Psoas muscle (tissue), 8 donors: Measurements from ENCODE around the gene PPP2R1A. TPM values are rescaled to one million over a fixed set of nuclear protein-coding genes. Genes with fewer than 3 reads are reported as not detected.
A peak's percentile ranks its signal among the peaks of the same experiment; 100 is the strongest.

Experiments used
- ATAC-seq, 4 donors: fragments of 200-7000 bp; cut with Tn5 transposase; one replicate each; pipeline ENCODE4 v1.9.1; 2020; ENCODE audit warnings: moderate library complexity in 3 of 4, mild to moderate bottlenecking in 2 of 4
- DNase-seq, 2 donors: peaks; one replicate each; pipeline ENCODE4 v3.0.0-alpha.2; 2020
- H3K27ac ChIP-seq: fragments of 200-600 bp; one replicate; pipeline ENCODE4 v1.8.0; 2022
- H3K27me3 ChIP-seq, 3 donors: fragments of 200-600 bp in 1 of 3; one replicate each; pipeline versions ENCODE4 v1.6.1 to v1.8.0; 2013 to 2022; ENCODE audit warnings: low read length in 2 of 3, mild to moderate bottlenecking in 2 of 3, moderate library complexity in 1 of 3; ENCODE audit not compliant: insufficient read depth in 3 of 3
- H3K36me3 ChIP-seq, 2 donors: fragments of 200-600 bp in 1 of 2; one replicate each; pipeline versions ENCODE4 v1.6.1 to v1.8.0; 2013 to 2022; ENCODE audit warnings: low read depth in 1 of 2, mild to moderate bottlenecking in 1 of 2, moderate library complexity in 1 of 2; ENCODE audit not compliant: insufficient read depth in 1 of 2
- H3K4me1 ChIP-seq: fragments of 200-600 bp; one replicate; pipeline ENCODE4 v1.8.0; 2022
- H3K4me3 ChIP-seq: fragments of 200-600 bp; one replicate; pipeline ENCODE4 v1.8.0; 2022; ENCODE audit warnings: mild to moderate bottlenecking
- H3K9me3 ChIP-seq: fragments of 200-600 bp; one replicate; pipeline ENCODE4 v1.8.0; 2022
- WGBS, 3 donors: extraction: QIAGEN DNeasy Blood & Tissue Kit; methylation state at CpG; one replicate each; pipeline versions ENCODE4 v1.1.6 to v1.1.7; 2013; 5-methylcytosine and 5-hydroxymethylcytosine counted together
- intact Hi-C, 2 donors: fragments of 100-400 bp; cut with DNase I; formaldehyde crosslinking; loops; one replicate each; pipeline versions ENCODE4 v1.11.0 to v1.14.2; 2022
- polyA plus RNA-seq, 3 donors: library from polyadenylated mRNA; stranded (reverse); fragments of 200-250 nt; gene quantifications; one replicate each; pipeline ENCODE4 v1.2.3, GENCODE V29; 2013
- total RNA-seq, 4 donors: library from RNA; stranded (reverse); fragmentation: NEBNext Ultra II Directional in 2 of 4; extraction: Animal tissue kit (Norgen Biotek cat#: 25700) in 2 of 4; gene quantifications; one replicate each; pipeline versions ENCODE4 v1.2.1 to v1.2.4, GENCODE V29; 2021 to 2023
- TF ChIP-seq, protein P1 (sequence below): fragments of 200-600 bp; IDR thresholded peaks from one replicate; pipeline ENCODE4 v1.8.0; 2022; ENCODE audit warnings: antibody characterized with exemption
- donor health status: healthy with polysubstance abuse.
- donor health status: DM: no; HTN: no; CAD: no; lungs with moderate emphysema.
- donor health status: Bipolar disorder and iron deficiency.
- donor health status: healthy.
- donor health status: DM: yes; HTN: yes; CAD: no.
- donor health status: DM: no; HTN: no; CAD: no.
- donor health status: DM: no; HTN: no; CAD: no.
- donor health status: DM: yes; HTN: yes; CAD: no.

PPP2R1A gene
- total and polyA plus RNA-seq, 7 donors = 127 to 400 (median 242) TPM

DNA sequence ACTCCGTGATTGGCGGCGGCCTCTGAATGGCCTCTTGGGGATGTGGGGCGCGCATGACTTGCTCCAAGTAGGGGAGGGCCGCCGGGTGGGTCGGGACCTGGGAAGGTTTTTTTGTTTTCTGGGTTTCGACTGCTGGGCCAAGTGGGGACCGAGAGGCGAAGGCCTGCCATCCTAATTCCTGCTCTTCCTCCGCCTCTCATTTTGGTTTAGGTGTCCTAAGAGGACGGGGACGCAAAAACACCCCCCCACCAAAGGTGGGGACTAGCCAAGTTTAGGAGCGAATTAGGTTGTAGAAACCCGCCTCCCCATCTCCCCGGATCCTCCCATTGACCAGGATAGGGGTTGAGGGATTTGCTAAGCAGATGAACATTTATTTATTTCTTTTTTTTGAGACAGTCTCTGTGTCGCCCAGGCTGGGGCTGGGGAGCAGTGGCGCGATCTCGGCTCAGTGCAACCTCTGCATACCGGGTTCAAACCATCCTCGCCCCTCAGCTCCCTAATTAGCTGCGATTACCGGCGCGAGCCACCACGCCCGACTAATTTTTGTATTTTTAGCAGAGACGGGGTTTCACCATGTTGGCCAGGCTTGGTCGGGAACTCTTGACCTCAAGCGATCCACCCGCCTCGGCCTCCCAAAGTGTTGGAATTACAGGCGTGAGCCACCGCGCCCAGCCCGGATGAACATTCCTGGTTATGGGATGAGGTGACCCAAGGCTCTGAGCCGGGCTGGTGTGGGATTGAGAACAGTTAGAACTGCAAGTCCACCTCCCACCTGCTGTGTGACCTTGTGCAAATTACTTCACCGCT is 838 bp downstream of the PPP2R1A start:
- 2 to 3% (median 3%) methylated on average over 40 of the region's 40 CpGs for WGBS, 3 donors
- Histone ChIP-seq H3K9me3 (no peaks in the 10 kb centered on the region), H3K36me3 (peaks cover 2 to 23% of the 10 kb centered on the region in 2 donors), H3K27me3 (no peaks in the 10 kb centered on the region), H3K4me3 (peak overlapping the region; percentile 97), H3K4me1 (peaks cover 57% of the 10 kb centered on the region), H3K27ac (peak overlapping the region; percentile 98)
- TF ChIP-seq, protein P1, sequence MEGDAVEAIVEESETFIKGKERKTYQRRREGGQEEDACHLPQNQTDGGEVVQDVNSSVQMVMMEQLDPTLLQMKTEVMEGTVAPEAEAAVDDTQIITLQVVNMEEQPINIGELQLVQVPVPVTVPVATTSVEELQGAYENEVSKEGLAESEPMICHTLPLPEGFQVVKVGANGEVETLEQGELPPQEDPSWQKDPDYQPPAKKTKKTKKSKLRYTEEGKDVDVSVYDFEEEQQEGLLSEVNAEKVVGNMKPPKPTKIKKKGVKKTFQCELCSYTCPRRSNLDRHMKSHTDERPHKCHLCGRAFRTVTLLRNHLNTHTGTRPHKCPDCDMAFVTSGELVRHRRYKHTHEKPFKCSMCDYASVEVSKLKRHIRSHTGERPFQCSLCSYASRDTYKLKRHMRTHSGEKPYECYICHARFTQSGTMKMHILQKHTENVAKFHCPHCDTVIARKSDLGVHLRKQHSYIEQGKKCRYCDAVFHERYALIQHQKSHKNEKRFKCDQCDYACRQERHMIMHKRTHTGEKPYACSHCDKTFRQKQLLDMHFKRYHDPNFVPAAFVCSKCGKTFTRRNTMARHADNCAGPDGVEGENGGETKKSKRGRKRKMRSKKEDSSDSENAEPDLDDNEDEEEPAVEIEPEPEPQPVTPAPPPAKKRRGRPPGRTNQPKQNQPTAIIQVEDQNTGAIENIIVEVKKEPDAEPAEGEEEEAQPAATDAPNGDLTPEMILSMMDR = no peak
- peak; percentile 39 to 74 for DNase-seq
- peak in 1 of 4 donors; percentile 18 for ATAC-seq
- intact Hi-C loops = loop anchor here in 1 of 2 donors (1.0 kb wide), 1 partner anchor 9 kb away; no protein-coding TSS in a partner anchor

DNA sequence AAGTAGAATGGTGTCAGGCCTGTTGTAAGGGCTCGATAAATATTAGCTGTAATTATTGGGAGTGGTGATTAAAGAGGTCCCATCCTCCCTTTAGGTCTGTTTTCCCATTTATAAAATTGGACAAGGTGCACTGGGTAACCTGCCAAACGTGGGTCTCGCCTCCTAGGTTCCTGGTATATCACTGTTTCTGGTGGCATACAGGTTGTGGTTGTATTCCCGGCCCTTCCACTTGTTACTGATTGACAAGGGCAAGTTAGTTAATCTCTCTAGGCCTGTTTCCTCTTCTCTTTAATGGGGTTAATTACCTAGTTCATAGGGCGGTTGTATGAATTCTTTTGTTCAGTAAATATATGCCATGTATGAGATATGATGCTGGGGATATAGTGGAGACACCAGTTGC is 1.5 kb downstream of the PPP2R1A start:
- Histone ChIP-seq H3K27ac (peak overlapping the region; percentile 98), H3K27me3 (no peaks in the 10 kb centered on the region), H3K9me3 (no peaks in the 10 kb centered on the region), H3K36me3 (peaks cover 5 to 27% of the 10 kb centered on the region in 2 donors), H3K4me1 (peaks cover 64% of the 10 kb centered on the region), H3K4me3 (peak overlapping the region; percentile 97)
- no peak for DNase-seq
- intact Hi-C loops = no loop called here
- WGBS, 3 donors = 55 to 64% (median 55%) methylated on average over 5 of the region's 5 CpGs
- TF ChIP-seq, protein P1 = no peak
- no peak for ATAC-seq

DNA sequence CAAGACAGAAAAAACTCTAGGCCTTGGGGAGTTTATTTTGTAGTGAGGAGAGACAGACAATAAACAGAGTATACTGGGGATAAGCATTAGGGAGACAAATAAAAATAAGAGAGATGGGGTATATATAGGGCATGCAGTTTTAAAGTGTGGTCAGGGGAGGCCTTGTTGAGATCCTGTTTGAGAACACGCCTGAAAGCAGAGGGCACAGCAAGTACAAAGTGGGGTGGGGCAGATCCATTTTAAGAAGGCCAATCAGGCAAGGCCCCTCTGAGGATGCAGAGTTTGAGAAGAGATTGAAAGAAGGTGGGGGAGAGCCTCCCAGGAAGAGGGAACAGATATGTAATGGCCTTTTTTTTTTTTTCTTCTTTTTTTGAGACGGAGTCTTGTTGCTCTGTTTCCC is 2.1 kb downstream of the PPP2R1A start:
- peak overlapping the region; percentile 97 for H3K4me3 ChIP-seq

DNA sequence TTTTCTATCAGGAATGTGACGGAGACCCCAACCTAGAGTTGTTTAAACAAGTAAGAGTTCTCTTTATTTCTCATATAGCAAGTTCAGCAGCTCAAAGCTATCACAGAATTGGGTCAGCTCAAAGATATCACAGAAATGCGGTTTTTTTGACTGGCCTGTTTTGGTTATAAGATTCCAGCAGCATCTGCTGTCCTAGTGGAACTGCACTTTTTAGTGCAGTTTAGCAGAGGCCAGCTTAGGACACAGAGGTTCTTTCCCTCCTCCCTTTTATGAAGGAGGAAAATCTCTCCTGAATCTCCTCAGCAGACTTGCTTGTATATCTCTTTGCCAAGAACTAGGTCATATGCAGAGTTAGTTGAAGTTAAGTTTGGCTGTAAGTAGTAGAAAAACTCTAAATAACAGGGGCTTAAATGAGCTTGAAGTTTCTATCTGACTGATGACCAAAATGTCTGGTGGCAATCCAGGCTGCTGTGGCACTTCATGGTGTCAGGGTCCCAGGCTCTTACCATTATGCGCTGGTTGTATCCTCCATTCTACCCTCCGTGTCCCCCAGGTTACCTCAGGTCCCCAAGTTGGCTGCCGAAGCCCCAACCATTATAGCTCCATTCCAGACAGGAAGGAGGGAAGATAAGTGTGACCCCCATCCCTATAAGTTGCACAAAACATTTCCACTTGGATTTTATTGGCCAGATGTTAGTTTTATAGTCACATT is 6.6 kb downstream of the PPP2R1A start:
- intact Hi-C loops = no loop called here
- no peak overlapping the region for H3K4me3 ChIP-seq
- H3K27me3 ChIP-seq = no peaks in the 10 kb centered on the region
- TF ChIP-seq, protein P1 = no peak
- peaks cover 10 to 62% of the 10 kb centered on the region in 2 donors for H3K36me3 ChIP-seq
- ATAC-seq = no peak
- DNase-seq = no peak
- H3K27ac ChIP-seq = no peak overlapping the region
- H3K9me3 ChIP-seq = no peaks in the 10 kb centered on the region
- H3K4me1 ChIP-seq = peaks cover 90% of the 10 kb centered on the region
- WGBS, 3 donors = 89 to 92% (median 90%) methylated on average over 5 of the region's 5 CpGs

More for the DNA sequence above, 2.1 kb downstream of the PPP2R1A start:
- Histone ChIP-seq H3K27me3 (no peaks in the 10 kb centered on the region), H3K9me3 (no peaks in the 10 kb centered on the region), H3K4me1 (peaks cover 68% of the 10 kb centered on the region), H3K36me3 (peaks cover 9 to 33% of the 10 kb centered on the region in 2 donors), H3K27ac (peak overlapping the region; percentile 98)
- 17 to 30% (median 29%) methylated on average over 1 to 2 of the region's 2 CpGs for WGBS, 3 donors
- intact Hi-C loops = no loop called here
- TF ChIP-seq, protein P1 = no peak
- DNase-seq = no peak
- ATAC-seq = no peak
